CD4-positive, alpha-beta T cell treated with Interleukin-6 at 100 ng/mL for 8 hours (primary cell): ENCODE results near the gene SERPINB7.
"Not testable (repeated sequence)": the region's sequence is repeated elsewhere in the genome, so short reads cannot be mapped to it uniquely, and the experiment has no call there.

ENCODE experiments used
- DNase-seq: peaks from one replicate; pipeline ENCODE4 v3.0.0-alpha.2; 2020; ENCODE audit warnings: mixed read lengths, low spot score

Gene SERPINB7

DNA sequence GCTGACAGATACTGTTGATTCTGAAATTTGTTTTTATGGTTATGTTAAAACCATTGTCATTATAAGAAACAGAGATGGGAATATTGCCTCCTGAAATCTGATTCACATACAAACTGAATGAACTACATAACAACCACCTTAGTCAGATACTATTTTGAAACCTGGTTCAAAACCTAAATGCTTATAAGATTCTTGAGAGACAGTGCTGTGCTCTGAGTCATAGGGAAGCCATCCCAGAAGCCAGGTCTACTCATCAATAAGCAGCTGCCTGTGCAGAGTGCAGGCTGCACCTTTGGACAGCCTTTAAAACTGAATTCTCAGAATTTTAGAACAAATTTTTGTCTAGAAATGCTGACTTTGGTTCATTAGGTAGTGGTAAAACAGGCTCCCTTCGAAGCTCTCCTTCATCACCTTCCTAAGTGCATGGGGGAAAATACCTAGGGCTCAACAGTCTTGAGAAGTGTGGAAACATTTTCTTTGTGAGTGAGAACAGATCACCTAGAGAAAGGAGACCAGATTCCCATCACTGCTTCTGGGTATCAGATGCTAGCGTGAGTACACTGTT lies at the start of gene SERPINB7:
TSS of gene SERPINB7 (plus strand) at position 253 of the 565 bp plus-strand sequence. CDS start 6,955 bp downstream, outside the sequence.
- DNase-seq = no peak

DNA sequence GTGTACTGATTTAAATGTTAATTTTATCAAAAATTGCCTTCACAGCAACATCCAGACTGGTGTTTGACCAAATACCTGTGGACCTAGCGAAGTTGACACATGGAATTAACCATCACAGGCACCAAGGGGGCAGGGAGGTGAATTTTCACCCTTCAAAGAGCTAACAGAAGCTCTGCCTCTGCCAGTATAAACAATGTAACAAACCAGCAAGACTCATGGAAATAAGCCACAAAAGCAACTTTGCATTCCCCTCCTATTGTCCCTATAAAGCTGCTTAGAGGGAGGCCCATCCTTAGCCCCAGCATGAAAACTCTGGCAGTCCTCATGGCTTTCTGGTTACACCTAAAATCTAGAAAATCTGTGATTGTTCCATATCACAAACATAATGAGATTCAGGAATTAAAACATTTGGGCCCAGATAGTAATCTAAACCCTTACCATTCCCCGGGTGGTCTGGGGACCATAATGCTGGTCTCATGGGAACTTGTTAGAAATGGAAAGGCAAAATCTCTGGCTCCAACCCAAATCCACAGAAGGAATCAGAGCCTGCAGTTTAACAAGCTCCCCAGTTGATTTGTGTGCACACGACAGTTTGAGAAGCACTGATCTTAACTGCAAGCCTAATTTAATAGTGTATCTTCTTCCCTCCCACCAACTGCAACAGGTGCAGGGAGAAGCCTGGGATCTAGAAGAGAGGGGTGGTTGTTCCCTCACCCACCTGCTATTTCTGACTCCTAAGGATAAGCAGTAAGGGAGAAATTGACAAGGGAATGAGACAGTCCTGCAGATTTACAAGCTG lies 49.3 kb upstream of the SERPINB7 start:
- no peak for DNase-seq

DNA sequence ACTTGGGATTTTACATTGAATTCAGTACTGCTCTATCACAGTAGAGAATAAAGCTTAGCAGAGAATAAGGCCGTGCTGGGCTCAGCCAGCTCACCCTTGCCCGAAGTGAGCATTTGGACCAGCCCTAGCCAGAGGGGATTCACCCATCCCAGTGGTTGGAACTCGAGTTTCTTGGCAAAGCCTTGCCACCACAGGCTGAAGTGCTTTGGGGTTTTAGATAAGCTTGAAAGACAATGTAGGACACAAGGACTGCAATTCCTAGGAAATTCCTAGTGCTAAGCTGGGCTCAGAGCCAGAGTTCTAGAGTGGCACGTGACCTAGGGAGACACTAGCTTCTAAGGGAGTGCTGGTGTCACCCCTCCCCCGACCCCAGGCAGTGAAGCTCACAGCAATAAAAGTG lies 44.4 kb upstream of the SERPINB7 start:
- no peak for DNase-seq

DNA sequence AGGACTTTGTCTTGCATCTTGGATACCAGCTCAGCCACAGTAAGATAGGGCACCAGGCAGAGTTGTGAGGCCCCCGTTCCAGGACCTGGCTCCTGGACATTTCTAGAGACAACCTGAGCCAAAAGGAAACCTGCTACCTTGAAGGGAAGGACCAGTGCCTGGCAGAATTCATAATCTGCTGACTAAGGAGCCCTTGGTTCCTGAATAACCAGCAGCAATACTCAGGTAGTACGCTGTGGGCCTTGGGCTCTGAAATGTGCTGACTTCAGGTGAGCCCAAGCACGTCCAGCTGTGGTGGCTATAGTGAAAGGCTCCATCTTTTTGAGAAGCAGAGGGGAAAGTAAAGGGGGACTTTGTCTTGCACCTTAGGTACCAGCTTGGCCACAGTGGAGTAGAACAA lies 44.0 kb upstream of the SERPINB7 start:
- DNase-seq = no peak

- DNase-seq = no peak
Measured at GRCh38 chr18:63736876-63737275, 38.3 kb upstream of the SERPINB7 start.

DNA sequence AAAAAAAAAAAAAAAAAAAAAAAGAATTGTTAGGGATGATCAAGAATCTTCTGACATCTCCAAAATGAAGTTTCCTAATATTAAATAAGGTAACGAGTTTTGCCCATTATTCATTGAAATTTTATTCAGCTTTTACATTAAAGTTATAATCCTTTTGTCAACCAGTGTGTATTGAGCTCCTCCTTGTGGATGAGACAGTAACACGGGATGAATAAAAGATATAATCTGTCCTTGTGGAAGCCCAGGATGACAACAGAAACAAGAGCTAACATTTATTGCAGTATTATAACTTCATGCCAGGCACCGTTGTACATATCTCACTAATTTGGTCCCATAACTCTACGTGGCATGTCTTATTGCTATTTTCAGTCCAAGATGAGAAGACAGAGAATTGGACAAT lies 33.4 kb upstream of the SERPINB7 start:
- DNase-seq = no peak

- no peak for DNase-seq
Measured at GRCh38 chr18:63747006-63747405, 28.2 kb upstream of the SERPINB7 start.

DNA sequence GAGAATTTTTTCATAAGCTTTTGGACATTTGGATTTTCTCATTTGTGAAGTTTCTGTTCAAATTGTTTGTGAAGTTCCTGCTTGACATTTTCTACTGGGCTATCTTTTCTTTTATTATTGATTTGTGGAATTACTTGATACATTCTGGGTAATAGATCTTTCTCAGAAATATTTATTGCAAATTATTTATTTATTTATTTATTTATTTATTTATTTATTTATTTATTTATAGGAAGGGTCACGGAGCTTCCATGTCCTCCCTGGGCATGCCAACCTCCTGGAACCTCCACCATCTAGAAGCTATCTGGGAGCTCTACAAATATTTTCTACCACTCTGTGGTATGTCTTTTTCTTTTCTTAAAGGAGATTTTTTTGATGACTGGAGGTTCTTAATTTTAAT lies 25.7 kb upstream of the SERPINB7 start:
- no peak for DNase-seq

DNA sequence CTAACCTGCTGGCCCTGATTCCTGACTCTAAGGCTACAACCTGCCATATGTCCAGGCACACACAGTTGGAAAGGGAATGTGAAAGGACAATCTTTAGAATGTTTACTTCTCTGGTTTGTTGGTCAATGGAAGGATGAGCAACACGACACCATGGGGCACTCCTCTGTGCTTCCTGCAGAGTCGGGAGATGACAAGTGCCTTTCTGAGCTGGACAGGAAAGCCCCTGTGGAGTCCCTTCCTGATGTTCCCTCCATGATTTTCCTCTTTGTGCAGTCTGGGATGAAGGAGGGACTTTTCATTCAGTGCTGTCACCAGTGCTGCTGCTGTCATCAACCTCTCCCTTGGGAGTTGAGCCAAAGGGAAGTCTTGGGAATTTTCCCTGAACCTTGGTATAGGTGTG lies 22.6 kb upstream of the SERPINB7 start:
- no peak for DNase-seq

- DNase-seq = no peak
Measured at GRCh38 chr18:63753676-63754075, 21.5 kb upstream of the SERPINB7 start.

GRCh38 chr18:63757541-63757940 lies 17.7 kb upstream of the SERPINB7 start:
- no peak for DNase-seq

GRCh38 chr18:63758615-63759240 lies 16.5 kb upstream of the SERPINB7 start:
- no peak for DNase-seq

GRCh38 chr18:63759786-63760185 lies 15.4 kb upstream of the SERPINB7 start:
- DNase-seq = not testable (repeated sequence)

GRCh38 chr18:63762518-63762917 lies 12.7 kb upstream of the SERPINB7 start:
- DNase-seq = no peak

DNA sequence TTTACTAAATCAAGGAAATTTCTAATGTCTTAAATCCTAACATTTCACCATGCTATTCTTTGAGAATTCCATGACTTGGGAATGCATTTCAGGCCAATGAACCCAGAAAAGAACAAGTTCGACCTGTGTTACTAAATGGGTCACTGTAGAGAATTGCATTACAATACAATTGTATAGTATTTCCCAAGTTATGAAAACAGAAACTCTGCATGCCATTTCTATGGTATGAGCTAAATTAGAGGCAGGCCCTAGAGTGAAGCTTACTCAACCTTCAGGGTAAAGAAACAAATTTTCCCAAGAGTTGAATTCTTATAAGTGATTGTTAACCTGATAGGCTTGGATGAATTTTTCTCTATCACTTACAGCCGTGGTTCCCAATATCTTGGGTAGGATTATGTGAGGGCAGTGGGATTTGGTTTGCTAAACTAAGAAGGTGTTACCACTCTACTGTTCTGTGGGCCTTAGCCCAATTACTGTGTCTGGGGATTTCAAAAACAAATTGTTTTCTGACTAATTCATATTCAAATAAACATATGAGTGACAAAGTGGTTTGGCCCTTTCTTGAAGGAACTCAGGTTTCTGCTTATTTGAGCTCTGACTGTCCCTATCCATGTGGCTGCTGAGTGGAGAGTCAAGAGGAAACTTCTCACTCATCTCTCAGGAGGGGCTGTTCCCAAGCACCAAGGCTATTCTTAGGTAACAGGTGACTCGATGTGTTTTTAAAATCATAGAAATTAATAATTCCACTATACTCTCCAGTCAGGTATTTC lies 11.2 kb upstream of the SERPINB7 start:
- no peak for DNase-seq

DNA sequence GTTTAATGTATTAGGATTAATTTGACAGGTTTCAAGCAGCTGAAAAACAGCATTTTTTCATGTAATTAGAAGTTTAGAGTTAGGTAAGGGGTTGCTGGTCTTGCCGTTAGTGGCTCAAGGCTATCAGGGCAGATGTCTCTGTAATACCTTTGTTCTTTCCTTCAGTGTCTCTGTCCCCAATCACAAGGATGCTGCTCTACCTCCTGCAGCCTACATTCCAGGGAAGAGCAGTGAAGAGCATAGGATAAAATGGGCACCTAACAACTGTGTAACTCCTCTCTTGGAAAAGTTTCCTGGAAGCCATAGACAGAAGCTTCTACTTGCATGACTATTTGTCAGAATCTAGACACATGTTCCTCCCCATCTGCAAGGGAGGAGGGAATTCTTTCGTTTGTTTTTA lies 9.4 kb upstream of the SERPINB7 start:
- no peak for DNase-seq

DNA sequence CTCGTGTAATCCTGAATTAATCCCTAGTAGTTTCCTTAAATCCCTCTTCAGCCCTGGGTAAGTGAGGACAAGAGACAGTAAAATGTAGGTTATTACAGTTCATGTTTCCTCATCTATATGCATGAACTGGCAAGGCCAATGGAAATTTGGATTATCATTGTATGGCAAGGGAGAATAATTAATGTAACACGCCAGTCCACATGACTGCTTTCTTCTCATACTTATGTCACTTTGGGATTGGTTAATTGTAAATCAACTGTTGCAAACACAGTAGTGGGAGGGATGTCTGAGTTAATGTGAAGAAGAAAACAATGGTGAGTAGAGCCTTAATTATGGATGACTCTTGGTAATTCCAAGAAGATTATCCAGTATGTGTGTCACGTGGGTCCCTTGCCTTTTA lies 1.7 kb upstream of the SERPINB7 start:
- DNase-seq = no peak

DNA sequence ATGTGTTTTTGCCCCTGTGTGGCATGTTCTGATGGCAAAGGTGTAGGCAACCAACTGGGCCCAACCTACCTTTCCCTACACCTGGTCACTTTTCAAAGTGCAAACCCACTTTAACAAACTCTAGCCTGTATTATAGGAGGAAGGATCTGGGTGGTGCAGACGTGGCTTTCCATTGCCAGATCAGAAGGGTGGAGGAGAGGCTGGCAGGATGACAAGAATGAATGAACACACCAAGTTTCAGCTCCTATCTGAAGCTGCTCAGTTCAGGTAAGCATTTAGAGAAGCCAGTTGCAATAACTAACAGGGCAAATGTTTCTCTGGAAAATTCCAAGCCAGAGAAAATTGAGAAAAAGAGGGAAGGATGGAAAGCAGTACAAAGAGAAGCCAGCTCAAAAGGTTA lies 707 bp upstream of the SERPINB7 start:
- no peak for DNase-seq

- no peak for DNase-seq
Measured at GRCh38 chr18:63779386-63779785, 4.2 kb downstream of the SERPINB7 start.

GRCh38 chr18:63783394-63783793 lies 8.2 kb downstream of the SERPINB7 start:
- DNase-seq = no peak

GRCh38 chr18:63784787-63785452 lies 9.7 kb downstream of the SERPINB7 start:
- no peak for DNase-seq

DNA sequence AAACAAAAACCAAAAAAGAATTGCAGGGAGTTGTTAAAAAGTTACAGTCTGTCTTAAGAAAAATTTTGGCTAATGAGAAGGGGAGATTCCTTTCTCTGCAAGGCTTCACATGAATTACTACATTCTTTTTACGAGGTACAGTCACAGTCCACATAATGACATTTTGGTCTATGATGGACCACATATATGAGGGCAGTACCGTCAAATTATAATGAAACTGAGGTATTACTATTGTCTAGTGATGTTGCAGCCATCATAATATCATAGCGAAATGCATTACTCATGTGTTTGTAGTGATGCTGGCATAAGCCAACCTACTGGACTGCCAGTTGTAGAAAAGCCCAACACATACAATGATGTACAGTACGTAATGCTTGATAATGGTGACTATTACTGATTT lies 12.5 kb downstream of the SERPINB7 start:
- no peak for DNase-seq
